Measurements from ENCODE around the gene TREM1. TPM values are rescaled to one million over a fixed set of nuclear protein-coding genes. Genes with fewer than 3 reads are reported as not detected.

Gene TREM1
- total RNA-seq, 1 donor from 2014 or later: not detected

DNA sequence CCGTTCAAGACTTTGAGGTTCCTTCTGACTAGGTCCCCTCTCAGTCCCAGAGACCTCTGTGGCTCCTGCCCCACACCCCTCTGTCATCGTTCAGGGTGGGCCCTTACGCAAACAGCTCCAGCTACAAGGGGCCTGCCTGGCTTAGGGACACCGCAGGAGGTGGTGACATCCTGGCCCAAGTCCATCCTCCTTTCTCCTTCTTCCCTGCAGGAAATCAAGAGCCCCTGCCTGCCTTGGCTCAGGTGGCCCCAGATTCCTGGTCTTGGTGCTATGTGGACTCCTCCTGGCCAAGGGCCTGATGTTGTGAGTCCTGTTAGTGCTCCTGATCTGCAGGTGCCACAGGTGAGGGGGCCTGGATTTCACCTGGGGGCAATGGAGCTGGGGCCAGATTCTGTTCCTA, 50.2 kb downstream of the TREM1 start:
- H3K9me3 Mint-ChIP-seq (ENCODE audit: unreplicated experiment): peaks cover 2% of the 10 kb centered on the region
- H3K4me1 Mint-ChIP-seq (ENCODE audit: low read depth, unreplicated experiment): no peaks in the 10 kb centered on the region
- H3K36me3 Mint-ChIP-seq (ENCODE audit: unreplicated experiment): no peaks in the 10 kb centered on the region
- TF ChIP-seq, protein P1, sequence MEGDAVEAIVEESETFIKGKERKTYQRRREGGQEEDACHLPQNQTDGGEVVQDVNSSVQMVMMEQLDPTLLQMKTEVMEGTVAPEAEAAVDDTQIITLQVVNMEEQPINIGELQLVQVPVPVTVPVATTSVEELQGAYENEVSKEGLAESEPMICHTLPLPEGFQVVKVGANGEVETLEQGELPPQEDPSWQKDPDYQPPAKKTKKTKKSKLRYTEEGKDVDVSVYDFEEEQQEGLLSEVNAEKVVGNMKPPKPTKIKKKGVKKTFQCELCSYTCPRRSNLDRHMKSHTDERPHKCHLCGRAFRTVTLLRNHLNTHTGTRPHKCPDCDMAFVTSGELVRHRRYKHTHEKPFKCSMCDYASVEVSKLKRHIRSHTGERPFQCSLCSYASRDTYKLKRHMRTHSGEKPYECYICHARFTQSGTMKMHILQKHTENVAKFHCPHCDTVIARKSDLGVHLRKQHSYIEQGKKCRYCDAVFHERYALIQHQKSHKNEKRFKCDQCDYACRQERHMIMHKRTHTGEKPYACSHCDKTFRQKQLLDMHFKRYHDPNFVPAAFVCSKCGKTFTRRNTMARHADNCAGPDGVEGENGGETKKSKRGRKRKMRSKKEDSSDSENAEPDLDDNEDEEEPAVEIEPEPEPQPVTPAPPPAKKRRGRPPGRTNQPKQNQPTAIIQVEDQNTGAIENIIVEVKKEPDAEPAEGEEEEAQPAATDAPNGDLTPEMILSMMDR (IDR thresholded peaks at IDR 0.05; ENCODE audit: partially characterized antibody, unreplicated experiment): no peak
- no peak for DNase-seq
- H3K27ac Mint-ChIP-seq (ENCODE audit: unreplicated experiment): no peak overlapping the region
- peaks cover 4% of the 10 kb centered on the region for H3K27me3 Mint-ChIP-seq (ENCODE audit: unreplicated experiment)
- H3K4me3 Mint-ChIP-seq (ENCODE audit: unreplicated experiment): no peak overlapping the region

DNA sequence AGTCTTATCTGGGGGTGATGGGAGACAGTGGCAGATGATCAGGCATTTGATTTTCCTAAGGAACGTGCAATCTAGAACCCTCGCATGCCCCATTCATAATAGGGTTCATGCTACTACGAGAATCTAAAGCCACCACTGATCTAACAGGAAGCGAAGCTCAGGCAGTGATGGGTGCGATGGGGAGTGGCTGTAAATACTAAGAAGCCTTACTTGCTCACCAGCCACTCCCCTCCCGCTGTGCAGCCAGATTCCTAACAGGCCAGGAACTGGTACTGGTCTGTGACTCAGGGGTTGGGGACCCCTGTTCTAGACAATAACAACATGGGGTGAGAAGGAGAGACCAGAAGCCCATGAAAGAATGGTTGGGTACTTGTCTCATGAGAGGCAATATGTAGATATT, 53.8 kb downstream of the TREM1 start:
- TF ChIP-seq, protein P1 (IDR thresholded peaks at IDR 0.05; ENCODE audit: partially characterized antibody, unreplicated experiment): no peak
- no peak overlapping the region for H3K27ac Mint-ChIP-seq (ENCODE audit: unreplicated experiment)
- no peaks in the 10 kb centered on the region for H3K4me1 Mint-ChIP-seq (ENCODE audit: low read depth, unreplicated experiment)
- DNase-seq: no peak
- H3K27me3 Mint-ChIP-seq (ENCODE audit: unreplicated experiment): peaks cover 1% of the 10 kb centered on the region
- H3K4me3 Mint-ChIP-seq (ENCODE audit: unreplicated experiment): no peak overlapping the region
- H3K9me3 Mint-ChIP-seq (ENCODE audit: unreplicated experiment): peaks cover 8% of the 10 kb centered on the region
- no peaks in the 10 kb centered on the region for H3K36me3 Mint-ChIP-seq (ENCODE audit: unreplicated experiment)

DNA sequence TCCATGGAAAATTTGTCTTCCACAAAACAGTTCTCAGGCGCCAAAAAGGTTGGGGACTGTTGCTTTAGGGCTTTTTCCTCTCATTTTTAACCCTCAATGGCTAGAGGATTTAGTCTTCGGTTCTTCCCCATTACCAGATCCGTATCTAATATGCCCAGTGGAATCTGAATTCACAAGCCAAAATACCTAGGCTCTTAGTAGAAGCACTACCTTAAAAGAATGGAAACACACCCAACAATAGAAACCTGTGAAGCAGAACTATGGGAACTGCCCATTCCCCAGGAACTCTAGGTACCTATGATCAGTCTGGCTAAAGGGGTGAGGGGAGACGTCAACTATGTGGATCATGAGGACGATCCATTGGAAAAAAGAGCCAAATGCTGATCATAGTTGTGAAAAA, 55.2 kb downstream of the TREM1 start:
- TF ChIP-seq, protein P1 (IDR thresholded peaks at IDR 0.05; ENCODE audit: partially characterized antibody, unreplicated experiment): no peak
- Mint-ChIP-seq H3K27ac (ENCODE audit: unreplicated experiment) (no peak overlapping the region), H3K36me3 (ENCODE audit: unreplicated experiment) (no peaks in the 10 kb centered on the region), H3K4me1 (ENCODE audit: low read depth, unreplicated experiment) (no peaks in the 10 kb centered on the region), H3K9me3 (ENCODE audit: unreplicated experiment) (peaks cover 7% of the 10 kb centered on the region), H3K4me3 (ENCODE audit: unreplicated experiment) (no peak overlapping the region), H3K27me3 (ENCODE audit: unreplicated experiment) (no peaks in the 10 kb centered on the region)
- DNase-seq: no peak

DNA sequence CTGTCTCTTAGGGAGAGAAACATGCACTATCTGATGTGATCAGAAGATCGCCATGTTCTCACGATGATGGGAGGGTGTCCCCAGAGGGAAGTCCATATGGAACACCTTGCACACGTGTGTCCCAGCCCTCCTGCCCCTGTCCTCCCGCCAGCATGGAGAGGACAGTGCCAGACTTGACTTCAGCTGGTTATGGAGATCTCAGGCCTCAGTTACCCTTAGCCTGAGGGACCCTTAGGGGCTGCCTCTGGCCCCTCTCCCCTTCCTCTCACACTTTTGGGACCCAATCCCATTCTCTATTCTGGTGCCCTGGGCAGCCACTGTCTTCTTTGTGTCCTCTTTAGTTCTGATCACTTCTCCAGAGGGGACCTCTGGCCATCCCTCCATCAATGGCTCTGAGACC, 56.8 kb downstream of the TREM1 start:
- TF ChIP-seq, protein P1 (IDR thresholded peaks at IDR 0.05; ENCODE audit: partially characterized antibody, unreplicated experiment): no peak
- Mint-ChIP-seq H3K36me3 (ENCODE audit: unreplicated experiment) (no peaks in the 10 kb centered on the region), H3K4me1 (ENCODE audit: low read depth, unreplicated experiment) (no peaks in the 10 kb centered on the region), H3K4me3 (ENCODE audit: unreplicated experiment) (no peak overlapping the region), H3K27ac (ENCODE audit: unreplicated experiment) (no peak overlapping the region), H3K9me3 (ENCODE audit: unreplicated experiment) (peaks cover 7% of the 10 kb centered on the region), H3K27me3 (ENCODE audit: unreplicated experiment) (no peaks in the 10 kb centered on the region)
- DNase-seq: no peak

DNA sequence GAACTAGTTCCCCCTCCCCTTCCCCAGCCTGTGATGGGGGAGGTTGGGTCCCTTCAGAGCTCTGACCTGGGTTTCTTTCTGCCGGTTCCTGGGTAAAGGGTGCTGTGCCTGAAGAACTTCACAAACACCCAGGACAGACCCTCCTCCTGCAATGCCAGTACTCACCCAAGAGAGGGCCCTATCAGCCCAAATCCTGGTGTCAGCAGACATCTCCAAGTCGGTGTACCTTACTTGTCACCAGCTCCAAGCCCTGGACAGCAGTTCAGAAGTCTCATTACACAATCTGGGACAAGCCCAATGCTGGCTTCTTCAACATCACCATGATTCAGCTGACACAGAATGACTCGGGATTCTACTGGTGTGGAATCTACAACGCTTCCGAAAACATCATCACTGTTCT, 57.9 kb downstream of the TREM1 start:
- TF ChIP-seq, protein P1 (IDR thresholded peaks at IDR 0.05; ENCODE audit: partially characterized antibody, unreplicated experiment): no peak
- Mint-ChIP-seq H3K36me3 (ENCODE audit: unreplicated experiment) (no peaks in the 10 kb centered on the region), H3K4me1 (ENCODE audit: low read depth, unreplicated experiment) (no peaks in the 10 kb centered on the region), H3K4me3 (ENCODE audit: unreplicated experiment) (no peak overlapping the region), H3K9me3 (ENCODE audit: unreplicated experiment) (peaks cover 7% of the 10 kb centered on the region), H3K27ac (ENCODE audit: unreplicated experiment) (no peak overlapping the region), H3K27me3 (ENCODE audit: unreplicated experiment) (peaks cover 5% of the 10 kb centered on the region)
- DNase-seq: no peak
